Pancreas (tissue), 10 donors: ENCODE measurements around the gene DLG2. TPM values are rescaled to one million over a fixed set of nuclear protein-coding genes. Genes with fewer than 3 reads are reported as not detected.

ENCODE experiments used
- ATAC-seq, 4 donors: fragments of 200-7000 bp; cut with Tn5 transposase; one replicate each; pipeline versions ENCODE4 v1.8.0 to v1.9.1; 2020; ENCODE audit warnings: mild to moderate bottlenecking in 4 of 4, moderate library complexity in 4 of 4
- DNase-seq, 6 donors: peaks; one replicate each; pipeline ENCODE4 v3.0.0-alpha.2; 2020
- FAIRE-seq: peaks from 2 replicates; lab custom pipeline; 2012; peaks lifted over from hg19 to GRCh38; lab: Jason Lieb, UNC
- H3K27ac ChIP-seq, 4 donors: fragments of 200-600 bp; sonication (generic); 1 replicate in 3 of 4; 2 replicates in 1 of 4; pipeline versions ENCODE4 v1.5.0 to v1.8.0; 2020
- H3K27me3 ChIP-seq, 4 donors: fragments of 200-600 bp; one replicate each; pipeline ENCODE4 v1.8.0; 2021
- H3K36me3 ChIP-seq, 3 donors: fragments of 200-600 bp; sonication (generic) in 1 of 3; one replicate each; pipeline versions ENCODE4 v1.5.0 to v1.8.0; 2020 to 2021
- H3K4me1 ChIP-seq, 3 donors: fragments of 200-600 bp; one replicate each; pipeline ENCODE4 v1.8.0; 2021
- H3K4me3 ChIP-seq, 4 donors: fragments of 200-600 bp; sonication (generic) in 2 of 4; one replicate each; pipeline versions ENCODE4 v1.5.0 to v1.8.0; 2020 to 2021
- H3K9me3 ChIP-seq, 4 donors: fragments of 200-600 bp; one replicate each; pipeline ENCODE4 v1.8.0; 2021
- CTCF ChIP-seq, 4 donors: fragments of 200-600 bp; sonication (generic) in 3 of 4; IDR thresholded peaks; one replicate each; pipeline versions ENCODE4 v1.5.0 to v1.8.0; 2021; ENCODE audit warnings: antibody characterized with exemption in 4 of 4
- WGBS, 2 donors: extraction: QIAGEN DNeasy Blood & Tissue Kit; methylation state at CpG; one replicate each; pipeline ENCODE4 v1.1.7; 2013; 5-methylcytosine and 5-hydroxymethylcytosine counted together
- intact Hi-C, 3 donors: fragments of 100-400 bp; cut with DNase I; formaldehyde crosslinking; loops; one replicate each; pipeline versions ENCODE4 v1.11.1 to v1.14.2; 2022
- polyA plus RNA-seq, 2 donors: library from polyadenylated mRNA; stranded (reverse); fragments of 200-250 nt; gene quantifications; one replicate each; pipeline ENCODE4 v1.2.3, GENCODE V29; 2013
- total RNA-seq, 6 donors: library from RNA; stranded (reverse); fragmentation: NEBNext Ultra II Directional in 4 of 6; extraction: Animal tissue kit (Norgen Biotek cat#: 25700) in 4 of 6; gene quantifications; one replicate each; pipeline versions ENCODE4 v1.2.1 to v1.2.4, GENCODE V29; 2021 to 2023
- donor health status: healthy with polysubstance abuse.
- donor health status: DM: no; HTN: no; CAD: no; lungs with moderate emphysema.
- donor health status: DM: no; HTN: no; CAD: no.
- donor health status: control.
- donor health status: control.
- donor health status: Bipolar disorder and iron deficiency.
- donor health status: DM: yes; HTN: yes; CAD: no.
- donor health status: DM: no; HTN: no; CAD: no.
- donor health status: DM: no; HTN: no; CAD: no.
- donor health status: DM: yes; HTN: yes; CAD: no.

The DLG2 gene
- total and polyA plus RNA-seq, 8 donors = 1.2 to 5.4 (median 3.6) TPM

DNA sequence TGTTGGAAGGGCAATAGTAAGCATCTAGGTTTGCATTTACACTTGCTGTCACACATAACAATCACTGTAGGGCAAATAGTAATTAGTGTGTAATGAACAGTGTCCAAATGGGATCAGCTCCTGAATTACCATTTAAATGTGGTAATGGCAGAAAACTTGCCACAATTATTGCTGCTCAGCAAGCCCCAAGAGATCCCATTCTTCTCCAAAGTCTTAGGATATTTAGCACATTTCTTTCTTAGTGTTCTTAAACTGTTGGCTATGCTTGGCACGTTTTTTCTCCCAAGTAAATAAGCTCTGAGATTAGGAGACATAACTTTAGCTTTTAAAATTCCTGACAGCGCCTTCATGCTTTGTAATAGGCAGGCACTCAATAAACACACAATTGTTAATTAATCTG is 1037.0 kb downstream of the DLG2 start:
- 20 to 22% methylated on average over 2 of the region's 2 CpGs for WGBS, 2 donors
- Histone ChIP-seq H3K9me3 (no peaks in the 10 kb centered on the region), H3K4me3 (no peak overlapping the region), H3K36me3 (no peaks in the 10 kb centered on the region), H3K27me3 (no peaks in the 10 kb centered on the region), H3K4me1 (no peaks in the 10 kb centered on the region), H3K27ac (no peak overlapping the region)
- DNase-seq = no peak
- ATAC-seq = no peak
- intact Hi-C loops = no loop called here
- FAIRE-seq = no peak
- no peak for TF ChIP-seq CTCF (IDR thresholded peaks at IDR 0.05)

DNA sequence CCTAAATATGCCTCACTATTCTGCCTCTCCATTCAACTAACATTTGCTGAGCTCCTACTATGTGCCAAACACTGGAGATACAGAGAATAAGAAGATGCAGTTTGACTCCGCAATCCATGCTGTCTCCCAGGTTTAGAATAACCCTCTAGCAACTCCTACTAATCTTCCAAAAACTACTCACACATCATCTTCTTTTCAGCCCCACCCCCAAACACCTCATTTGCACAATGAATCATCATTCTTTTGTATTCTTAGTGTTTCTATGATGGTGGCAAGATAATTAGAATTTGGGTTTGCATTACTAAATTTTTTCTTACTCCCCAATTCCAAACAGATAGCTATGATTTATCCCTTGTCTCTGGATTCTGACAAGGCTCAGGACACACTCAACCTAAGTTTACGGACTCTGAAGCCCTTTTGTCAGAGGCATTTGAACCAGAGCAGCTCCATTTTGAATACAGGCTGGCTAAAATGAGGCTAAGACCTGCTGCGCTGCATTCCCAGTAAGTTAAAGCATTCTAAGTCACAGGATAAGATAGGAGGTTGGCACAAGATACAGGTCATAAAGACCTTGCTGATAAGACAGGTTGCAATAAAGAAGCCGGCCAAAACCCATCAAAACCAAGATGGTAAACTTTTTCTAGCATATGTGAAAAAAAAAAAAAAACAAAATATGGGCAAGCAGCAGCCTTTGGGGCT is 1038.9 kb downstream of the DLG2 start:
- no peaks in the 10 kb centered on the region for H3K9me3 ChIP-seq
- FAIRE-seq (no peak), ATAC-seq (no peak), DNase-seq (no peak)
- no peaks in the 10 kb centered on the region for H3K36me3 ChIP-seq
- TF ChIP-seq CTCF (IDR thresholded peaks at IDR 0.05) = no peak
- no peaks in the 10 kb centered on the region for H3K27me3 ChIP-seq
- H3K4me3 ChIP-seq = no peak overlapping the region
- H3K4me1 ChIP-seq = no peaks in the 10 kb centered on the region
- H3K27ac ChIP-seq = no peak overlapping the region
- intact Hi-C loops = no loop called here
- 56 to 64% methylated on average over 4 of the region's 4 CpGs for WGBS, 2 donors

DNA sequence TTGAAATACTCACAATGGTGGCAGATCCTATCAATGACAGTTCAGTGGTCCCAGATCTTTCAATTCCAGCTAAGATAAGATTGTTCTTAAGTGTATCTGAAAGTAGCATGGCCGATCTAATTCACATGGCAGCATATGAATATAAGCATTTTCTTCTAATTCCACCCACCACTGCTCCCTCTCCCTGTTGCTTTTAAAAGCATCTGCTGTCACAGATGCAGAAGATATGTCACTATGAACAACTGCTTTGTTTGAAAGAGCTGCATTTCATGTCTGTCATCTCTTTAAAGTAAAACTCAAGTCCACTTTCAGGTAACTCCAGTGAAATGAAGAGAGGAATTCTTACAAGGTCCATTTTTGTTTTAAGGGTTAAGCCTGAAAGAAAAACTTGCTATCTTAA is 1044.0 kb downstream of the DLG2 start:
- H3K9me3 ChIP-seq = no peaks in the 10 kb centered on the region
- DNase-seq (no peak), FAIRE-seq (no peak), ATAC-seq (no peak)
- H3K27me3 ChIP-seq = no peaks in the 10 kb centered on the region
- no peaks in the 10 kb centered on the region for H3K4me1 ChIP-seq
- H3K4me3 ChIP-seq = no peak overlapping the region
- no peak for TF ChIP-seq CTCF (IDR thresholded peaks at IDR 0.05)
- intact Hi-C loops = no loop called here
- H3K36me3 ChIP-seq = no peaks in the 10 kb centered on the region
- H3K27ac ChIP-seq = no peak overlapping the region
- 79 to 86% methylated on average over 1 of the region's 1 CpG for WGBS, 2 donors

DNA sequence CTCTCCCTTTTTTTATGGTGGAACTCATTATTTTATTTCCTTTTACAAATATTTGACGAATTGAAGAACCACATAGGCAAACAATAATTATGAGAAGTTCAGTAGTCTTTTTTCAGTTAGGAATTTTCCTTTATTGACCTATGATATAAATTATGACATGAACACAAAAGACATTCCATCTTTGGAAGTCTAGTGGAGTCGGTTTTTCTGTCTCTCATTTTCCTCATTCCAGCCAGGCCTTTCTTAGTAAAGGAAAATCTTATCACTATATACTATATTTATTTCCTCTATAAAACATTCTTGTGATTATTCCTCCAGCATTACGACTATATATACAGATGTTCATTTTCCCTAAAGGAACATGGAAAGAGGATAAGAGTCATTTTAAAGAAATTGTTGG is 1046.1 kb downstream of the DLG2 start:
- DNase-seq (no peak), ATAC-seq (no peak), FAIRE-seq (no peak)
- 43 to 56% methylated on average over 3 of the region's 3 CpGs for WGBS, 2 donors
- H3K27ac ChIP-seq = no peak overlapping the region
- TF ChIP-seq CTCF (IDR thresholded peaks at IDR 0.05) = no peak
- H3K4me3 ChIP-seq = no peak overlapping the region
- intact Hi-C loops = no loop called here
- H3K4me1 ChIP-seq = no peaks in the 10 kb centered on the region
- no peaks in the 10 kb centered on the region for H3K36me3 ChIP-seq
- no peaks in the 10 kb centered on the region for H3K27me3 ChIP-seq
- no peaks in the 10 kb centered on the region for H3K9me3 ChIP-seq

- H3K4me3 ChIP-seq = no peak overlapping the region
- H3K4me1 ChIP-seq = no peaks in the 10 kb centered on the region
- no peak overlapping the region for H3K27ac ChIP-seq
- no peak for DNase-seq
- no peak for FAIRE-seq
- no peaks in the 10 kb centered on the region for H3K27me3 ChIP-seq
- TF ChIP-seq CTCF (IDR thresholded peaks at IDR 0.05) = no peak
- ATAC-seq = no peak
- H3K36me3 ChIP-seq = no peaks in the 10 kb centered on the region
- no peaks in the 10 kb centered on the region for H3K9me3 ChIP-seq
- intact Hi-C loops = no loop called here
- 84 to 88% methylated on average over 6 of the region's 6 CpGs for WGBS, 2 donors
Measured at GRCh38 chr11:84580428-84580827, 1046.7 kb downstream of the DLG2 start.
